Ovary (tissue), 3 donors: Measurements from ENCODE around the gene PMVK.

Experiments
- CTCF ChIP-seq, 3 donors: fragments of 450-650 bp in 2 of 3; fragments of 200-600 bp in 1 of 3; IDR thresholded peaks; one replicate each; pipeline versions ENCODE4 v1.5.1 to v1.8.0; 2016 to 2022; ENCODE audit warnings: antibody characterized with exemption in 3 of 3, mild to moderate bottlenecking in 1 of 3
- EP300 ChIP-seq: sonication (generic); formaldehyde crosslinking; IDR thresholded peaks from one replicate; pipeline ENCODE4 v1.6.1; 2017; ENCODE audit warnings: antibody characterized with exemption
- donor health status: DM: no; HTN: no; CAD: no.

- TF ChIP-seq CTCF (IDR thresholded peaks at IDR 0.05) (no peak), EP300 (no peak)
Measured at GRCh38 chr1:154895798-154896197, 40.7 kb downstream of the PMVK start.
